NCI-H524 treated with DMSO at 0.1 percent for 48 hours (cell line): ENCODE data around the gene MAPK1IP1L.
"Not testable (repeated sequence)": the region's sequence is repeated elsewhere in the genome, so short reads cannot be mapped to it uniquely, and the experiment has no call there.

Source experiments
- DNase-seq: peaks from one replicate; lab custom pipeline; 2025; lab: John Stamatoyannopoulos, UW

Gene MAPK1IP1L

GRCh38 chr14:55051423-55052268, at the start of gene MAPK1IP1L:
TSS of gene MAPK1IP1L (plus strand) at chr14:55051647. CDS start at chr14:55061684, 10,037 bp downstream.
- DNase-seq = peak; percentile 58

DNA sequence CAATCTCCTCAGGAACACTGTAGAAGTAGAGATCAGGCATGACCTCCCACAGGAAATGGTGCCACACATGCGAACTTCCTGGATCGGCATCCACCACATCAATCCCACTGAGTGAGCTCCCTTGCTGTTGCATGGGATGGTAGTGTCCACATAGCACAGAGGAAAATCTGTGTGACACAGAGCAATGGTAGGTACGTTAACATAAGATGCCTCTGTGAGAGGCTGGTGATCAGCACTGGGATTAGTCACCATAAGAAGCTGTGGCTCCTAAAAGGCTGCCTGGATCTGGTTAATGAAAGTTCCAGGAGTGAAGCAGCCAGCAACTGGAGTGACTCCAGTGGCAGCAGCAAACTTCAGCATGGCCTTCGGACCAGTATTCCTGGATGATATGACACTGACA, 46.4 kb upstream of the MAPK1IP1L start:
- DNase-seq = no peak

- no peak for DNase-seq
Measured at GRCh38 chr14:55015006-55015405, 36.4 kb upstream of the MAPK1IP1L start.

GRCh38 chr14:55019968-55020554, 31.4 kb upstream of the MAPK1IP1L start:
- DNase-seq = no peak

- DNase-seq = not testable (repeated sequence)
Measured at GRCh38 chr14:55024365-55024764, 27.1 kb upstream of the MAPK1IP1L start.

DNA sequence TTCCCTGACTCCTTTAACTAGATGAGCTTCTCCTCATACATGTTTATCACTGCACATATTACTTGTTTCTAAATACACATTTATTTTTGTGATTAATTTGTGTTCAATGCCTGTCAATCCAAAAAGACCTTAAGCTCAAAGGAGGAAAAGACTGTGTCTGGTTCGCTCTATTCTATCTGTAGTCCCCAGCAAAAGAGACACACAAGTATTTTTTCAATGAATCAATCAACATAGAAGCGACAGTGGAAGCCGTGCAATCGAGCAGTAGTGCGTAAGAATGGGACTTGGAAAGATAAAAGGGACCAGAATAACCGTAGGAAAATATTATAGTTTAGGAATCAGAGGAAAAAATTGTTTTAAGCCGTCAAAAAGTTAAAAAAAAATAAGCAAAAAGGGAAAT, 25.5 kb upstream of the MAPK1IP1L start:
- no peak for DNase-seq

GRCh38 chr14:55026441-55026792, 25.0 kb upstream of the MAPK1IP1L start:
- DNase-seq = no peak

DNA sequence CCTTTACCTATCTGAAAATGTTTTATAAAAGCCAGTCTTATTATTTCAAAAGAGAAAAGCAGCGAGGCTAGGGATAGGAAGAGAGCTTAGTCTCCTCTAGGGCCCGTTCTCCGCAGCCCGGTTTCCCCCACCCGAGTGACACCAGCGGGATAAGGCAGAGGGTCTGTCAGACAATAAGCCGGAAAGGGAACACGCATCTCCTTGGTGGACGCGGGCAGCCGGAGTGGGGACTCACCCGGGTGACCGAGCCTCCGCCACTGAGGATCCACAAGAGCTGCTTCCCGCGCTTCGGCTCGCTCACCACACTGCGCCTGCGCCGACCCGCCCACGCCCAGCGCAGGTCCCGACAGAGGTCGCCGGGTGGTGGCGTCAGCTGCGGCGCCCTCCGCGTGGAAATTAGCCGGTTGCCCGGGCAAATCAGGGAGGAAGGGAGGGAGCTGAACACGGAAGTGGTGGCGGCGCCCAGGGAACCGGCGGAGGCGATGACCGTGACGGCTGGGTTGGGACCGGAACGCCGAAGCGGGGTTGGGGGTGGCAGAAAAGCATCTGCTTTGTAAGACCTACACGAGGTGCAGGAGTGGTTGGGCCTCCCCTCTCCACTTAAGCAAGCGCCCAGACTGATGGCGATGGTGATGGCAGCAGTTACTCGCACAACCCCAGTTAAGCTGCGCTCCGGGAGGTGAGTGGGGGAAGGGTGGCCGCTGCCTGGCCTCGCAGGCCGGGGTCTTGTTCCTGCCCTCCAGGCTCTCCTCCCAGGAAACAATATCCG, 24.5 kb upstream of the MAPK1IP1L start, which contains the start of the genes SOCS4 and WDHD1:
Gene SOCS4, plus strand, starts transcription at position 444 of the 769 bp plus-strand sequence. CDS start 15,806 bp downstream, outside the sequence.
Gene WDHD1, minus strand, starts transcription at position 307 of the 769 bp plus-strand sequence. CDS start 312 bp downstream, outside the sequence.
- DNase-seq = peak; percentile 90

DNA sequence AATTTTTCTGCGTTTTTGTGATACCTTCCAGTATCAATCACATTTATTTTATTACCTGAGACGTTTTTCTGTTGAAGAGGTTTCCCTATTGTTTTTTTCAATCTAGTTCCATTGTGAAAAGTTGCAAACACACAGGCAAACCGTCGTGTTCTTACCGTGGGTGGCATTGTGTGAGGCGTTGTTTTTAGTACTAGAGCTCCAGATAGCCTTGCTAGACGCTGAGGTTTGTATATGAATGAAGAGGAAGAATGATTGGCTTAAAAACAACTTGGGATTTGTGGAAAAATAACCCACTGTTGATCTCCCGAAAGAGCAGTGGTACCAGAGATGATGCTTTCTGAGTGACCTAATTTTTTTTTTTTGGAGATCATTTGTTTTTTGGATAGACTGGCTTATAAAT, 23.4 kb upstream of the MAPK1IP1L start:
- DNase-seq = no peak

- no peak for DNase-seq
Measured at GRCh38 chr14:55028476-55028875, 23.0 kb upstream of the MAPK1IP1L start.

GRCh38 chr14:55031190-55031589, 20.3 kb upstream of the MAPK1IP1L start:
- DNase-seq = no peak

- DNase-seq = not testable (repeated sequence)
Measured at GRCh38 chr14:55037995-55038394, 13.5 kb upstream of the MAPK1IP1L start.

DNA sequence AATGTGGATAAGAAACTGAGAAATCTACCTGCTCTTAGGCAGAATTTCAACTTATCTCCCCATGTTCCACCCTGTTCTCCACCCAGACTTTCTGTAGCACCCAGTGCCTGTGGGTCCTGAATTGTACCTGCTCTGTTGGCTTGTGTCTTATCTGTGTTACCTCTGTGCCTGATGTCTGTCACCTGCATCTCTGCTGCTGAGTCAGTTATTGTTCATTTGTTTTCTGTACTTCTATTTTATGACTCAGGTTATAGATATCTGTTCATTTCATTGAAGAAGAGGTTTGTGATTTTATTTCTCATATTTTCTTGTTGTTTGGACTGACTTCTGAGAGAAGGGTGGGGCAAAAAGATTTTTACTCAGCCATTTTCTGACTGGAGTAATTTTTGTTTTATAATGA, 12.7 kb upstream of the MAPK1IP1L start:
- DNase-seq = no peak

GRCh38 chr14:55043528-55043927, 7.9 kb upstream of the MAPK1IP1L start:
- DNase-seq = no peak

- no peak for DNase-seq
Measured at GRCh38 chr14:55045087-55045486, 6.4 kb upstream of the MAPK1IP1L start.

DNA sequence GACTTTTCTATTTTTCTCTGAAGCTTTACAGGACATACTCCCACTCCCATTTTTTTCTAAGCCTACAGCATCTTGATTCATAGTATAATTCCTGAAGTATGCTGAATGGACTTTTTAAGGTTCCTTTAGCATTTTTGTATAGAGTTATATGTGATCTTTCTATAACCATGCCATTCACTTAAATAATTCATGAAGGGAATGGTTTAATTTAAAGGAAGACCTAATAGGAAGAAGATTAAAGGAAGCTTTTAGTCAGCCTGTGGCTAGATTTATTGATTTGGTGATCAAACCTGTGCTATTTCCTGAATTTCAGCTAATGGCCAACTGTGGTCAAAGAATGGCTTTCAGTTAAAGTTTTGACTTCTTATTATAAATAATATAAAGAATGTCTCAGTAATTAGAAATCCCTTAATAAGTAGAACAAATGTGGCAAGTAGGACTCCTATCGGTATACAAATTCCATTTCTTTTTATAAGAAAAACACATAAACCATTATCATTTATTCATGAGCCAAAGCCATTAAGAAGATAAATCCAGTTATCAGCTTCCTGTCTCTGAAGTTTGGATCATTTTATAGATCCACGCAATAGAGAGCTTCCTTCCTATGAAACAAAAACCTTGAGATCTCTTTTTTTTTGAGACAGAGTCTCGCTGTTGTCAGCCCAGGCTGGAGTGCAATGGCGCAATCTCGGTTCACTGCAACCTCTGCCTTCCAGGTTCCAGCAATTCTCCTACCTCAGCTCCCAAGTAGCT, 4.0 kb upstream of the MAPK1IP1L start:
- no peak for DNase-seq

DNA sequence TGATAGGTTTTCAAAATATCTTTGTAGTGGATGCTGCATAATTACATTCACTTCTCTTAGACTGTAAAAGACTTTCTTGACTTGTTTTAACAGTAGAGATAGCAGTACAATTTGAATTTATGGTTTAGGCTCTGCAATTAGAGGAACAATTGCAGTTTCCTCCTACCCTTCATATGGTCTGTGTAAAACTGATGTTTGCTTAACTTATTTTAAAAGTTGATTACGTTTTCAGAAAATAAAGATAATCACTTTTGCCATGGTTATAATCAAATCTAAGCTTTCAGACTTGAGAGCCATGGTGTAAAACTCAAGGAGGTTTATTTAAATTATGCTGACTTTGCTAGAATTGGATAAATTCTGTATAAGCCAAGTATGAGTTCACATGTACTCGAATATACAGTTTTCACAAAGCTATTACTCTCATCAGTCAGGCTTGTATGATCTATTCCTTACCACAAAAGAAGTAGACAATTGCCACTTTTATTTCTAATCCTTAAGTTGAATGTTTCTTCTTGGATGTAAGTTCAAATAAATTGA, 2.5 kb upstream of the MAPK1IP1L start:
- DNase-seq = no peak

GRCh38 chr14:55051165-55051422, 353 bp upstream of the MAPK1IP1L start:
- no peak for DNase-seq

GRCh38 chr14:55052269-55052930, 953 bp downstream of the MAPK1IP1L start:
- DNase-seq = no peak

GRCh38 chr14:55053018-55053417, 1.6 kb downstream of the MAPK1IP1L start:
- no peak for DNase-seq

- DNase-seq = no peak
Measured at GRCh38 chr14:55053500-55053899, 2.1 kb downstream of the MAPK1IP1L start.
